ELR (cell line): ENCODE measurements around the gene ASAH2B.
A peak's percentile ranks its signal among the peaks of the same experiment; 100 is the strongest.

ENCODE experiments used
- DNase-seq: peaks from one replicate; pipeline ENCODE4 v3.0.0-alpha.2; 2015; ENCODE audit warnings: low read depth

The ASAH2B gene

DNA sequence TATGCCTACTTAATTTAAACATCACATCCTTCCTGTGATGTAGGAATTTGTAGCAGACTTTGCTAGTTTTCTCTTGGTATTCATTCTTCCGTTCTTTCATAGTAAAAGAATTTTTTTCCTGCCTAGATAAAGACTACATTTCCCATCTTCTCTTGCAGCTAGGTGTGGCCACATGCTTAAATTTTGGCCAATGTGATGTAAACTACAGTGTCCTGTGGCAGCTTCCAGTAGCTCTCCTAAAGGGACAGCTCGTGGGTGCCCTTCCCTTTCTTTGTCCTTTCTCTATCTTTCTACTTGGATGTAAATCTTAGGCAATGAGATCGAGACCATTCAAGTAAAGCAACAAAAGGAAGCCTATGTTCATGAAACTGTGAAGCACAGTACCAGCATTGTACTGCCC, 58.6 kb downstream of the ASAH2B start:
- DNase-seq = no peak

DNA sequence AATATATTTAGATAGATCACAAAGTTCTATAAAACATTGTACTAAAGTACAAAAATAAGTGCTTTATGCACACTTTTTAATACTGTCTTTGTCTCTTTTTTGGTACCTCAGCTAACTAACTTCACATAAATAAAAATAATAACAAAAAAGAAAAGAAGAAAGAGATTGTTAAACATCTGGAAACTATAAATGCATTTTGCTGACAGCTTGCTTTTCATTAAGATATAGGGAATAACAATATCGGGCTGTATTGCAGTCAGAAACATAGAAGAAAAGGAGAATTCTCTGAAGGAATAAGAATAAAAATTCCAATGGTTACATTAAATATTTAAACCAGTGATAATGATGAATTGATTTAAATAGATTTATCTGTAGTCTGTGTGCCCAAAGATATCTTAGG, 59.9 kb downstream of the ASAH2B start:
- DNase-seq = no peak

DNA sequence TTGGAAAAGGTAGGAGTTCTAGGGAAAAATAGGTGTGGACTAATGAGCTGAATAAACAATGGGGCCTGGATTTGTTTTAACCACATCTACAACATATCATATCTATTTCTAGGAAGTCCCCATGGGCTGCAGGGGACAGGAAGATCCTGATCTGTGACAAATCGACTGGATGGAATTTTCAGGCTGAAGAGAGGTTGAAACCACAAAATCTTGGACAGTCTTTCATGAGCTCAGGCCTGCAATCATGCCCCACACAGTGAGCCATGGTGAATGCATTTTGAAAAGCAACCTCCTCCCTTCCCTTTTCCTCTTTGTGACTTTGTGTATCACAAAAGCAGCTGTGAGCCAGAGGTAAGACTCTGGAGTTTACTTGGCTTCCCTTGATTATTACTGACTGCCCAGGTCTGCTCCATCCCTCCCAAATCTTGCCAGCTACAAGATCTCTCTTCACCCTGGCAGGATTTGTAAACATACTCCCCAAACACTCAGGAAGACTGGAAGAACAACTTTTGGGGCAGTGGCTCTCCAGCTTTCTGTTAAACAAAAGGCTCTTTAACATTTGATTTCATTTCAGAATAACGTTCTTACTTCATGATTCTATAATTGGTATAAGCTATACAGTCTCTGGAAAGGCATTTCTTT, 66.4 kb downstream of the ASAH2B start:
- no peak for DNase-seq

DNA sequence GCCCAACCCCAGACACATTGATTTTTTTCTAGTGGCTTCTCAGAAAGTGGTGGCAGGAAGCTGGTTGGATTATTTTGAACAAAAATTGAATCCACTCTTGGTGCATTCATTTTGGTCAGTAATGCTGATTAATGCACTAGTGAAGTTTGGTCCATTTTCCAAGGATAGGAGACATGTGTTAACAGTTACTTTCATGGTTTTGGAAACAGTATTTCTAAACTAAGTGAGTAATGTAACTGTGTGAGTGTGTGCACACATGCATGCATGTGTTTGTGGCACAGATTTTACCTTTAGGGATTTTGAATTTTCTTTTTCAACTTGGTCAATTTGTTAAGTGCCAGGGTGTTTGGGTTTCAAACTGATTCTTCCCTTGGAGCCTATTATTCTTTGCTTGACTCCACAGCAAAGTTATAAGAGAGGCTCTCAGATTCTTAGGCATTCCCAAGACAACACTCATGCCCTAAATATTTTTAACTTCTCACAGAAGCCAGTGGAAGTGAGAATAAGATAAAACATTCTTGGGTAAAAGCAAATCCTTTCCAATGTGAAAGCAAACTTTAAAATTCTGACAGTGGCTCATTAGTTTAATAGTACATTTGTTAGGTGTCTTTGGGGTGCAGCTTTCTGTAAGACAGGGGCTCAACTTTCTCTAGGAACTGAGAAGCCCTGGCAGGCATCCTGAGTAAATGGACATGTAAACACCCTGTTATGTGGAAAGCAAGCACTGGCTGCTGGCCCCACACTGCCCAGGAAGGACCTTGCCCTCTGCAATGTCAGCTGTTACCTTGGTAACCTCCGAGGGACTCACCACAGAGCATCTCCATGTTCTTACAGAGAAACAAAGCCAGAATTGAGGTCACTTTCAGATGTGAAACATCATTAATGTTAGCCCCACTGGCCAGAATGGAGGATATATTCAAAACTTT, 68.4 kb downstream of the ASAH2B start:
- peak; percentile 2 for DNase-seq
